Measurements from ENCODE around the gene ZBTB45.
A peak's percentile ranks its signal among the peaks of the same experiment; 100 is the strongest.

ZBTB45 gene

DNA sequence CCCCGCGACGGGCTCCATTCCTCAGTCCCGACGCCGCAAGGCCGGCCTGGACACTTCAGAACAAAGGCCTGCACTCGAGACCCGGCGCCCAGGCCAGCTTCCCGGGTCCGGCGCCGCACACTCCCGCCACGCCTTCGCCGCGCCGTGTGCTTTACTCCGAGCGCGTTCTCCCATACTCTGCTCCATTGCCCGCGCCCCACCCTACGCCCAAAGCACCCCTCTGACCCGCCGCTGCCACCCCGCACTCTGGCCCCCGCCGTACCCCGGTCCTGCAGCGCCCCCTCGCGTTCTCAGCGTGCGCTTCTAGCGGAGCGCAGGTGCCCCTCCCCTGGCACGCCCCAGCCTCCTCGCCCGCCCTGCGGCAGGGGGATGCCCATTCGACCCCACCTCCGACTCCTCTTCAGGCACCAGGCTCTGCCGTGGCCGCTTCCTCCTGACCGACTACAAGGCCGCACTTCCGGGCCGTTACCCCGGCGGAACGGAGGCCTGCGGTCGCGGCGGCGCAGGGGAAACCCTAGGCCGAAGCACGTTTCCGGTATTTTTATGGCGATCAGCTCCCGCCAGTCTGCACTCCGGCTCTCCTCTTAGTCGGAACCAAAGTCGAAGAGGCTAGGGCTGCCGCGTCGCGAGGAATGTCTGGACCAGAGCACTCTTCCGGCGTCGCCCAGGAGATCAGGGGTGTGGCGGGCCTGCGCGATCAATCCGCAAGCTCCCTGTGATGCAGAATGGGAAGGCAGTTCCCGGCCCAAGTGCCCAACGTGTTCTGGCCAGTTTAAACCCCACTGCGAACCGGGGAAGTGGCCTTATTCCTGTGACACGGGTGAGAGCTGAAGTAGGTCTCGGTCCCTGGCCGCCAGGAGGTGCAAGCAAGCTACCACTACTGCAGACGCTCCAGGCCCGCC lies at the start of gene ZBTB45:
TSS of gene ZBTB45 (minus strand) at position 456 of the 902 bp plus-strand sequence. CDS start 2,137 bp downstream, outside the sequence.
- FAIRE-seq, result peak; percentile 87

DNA sequence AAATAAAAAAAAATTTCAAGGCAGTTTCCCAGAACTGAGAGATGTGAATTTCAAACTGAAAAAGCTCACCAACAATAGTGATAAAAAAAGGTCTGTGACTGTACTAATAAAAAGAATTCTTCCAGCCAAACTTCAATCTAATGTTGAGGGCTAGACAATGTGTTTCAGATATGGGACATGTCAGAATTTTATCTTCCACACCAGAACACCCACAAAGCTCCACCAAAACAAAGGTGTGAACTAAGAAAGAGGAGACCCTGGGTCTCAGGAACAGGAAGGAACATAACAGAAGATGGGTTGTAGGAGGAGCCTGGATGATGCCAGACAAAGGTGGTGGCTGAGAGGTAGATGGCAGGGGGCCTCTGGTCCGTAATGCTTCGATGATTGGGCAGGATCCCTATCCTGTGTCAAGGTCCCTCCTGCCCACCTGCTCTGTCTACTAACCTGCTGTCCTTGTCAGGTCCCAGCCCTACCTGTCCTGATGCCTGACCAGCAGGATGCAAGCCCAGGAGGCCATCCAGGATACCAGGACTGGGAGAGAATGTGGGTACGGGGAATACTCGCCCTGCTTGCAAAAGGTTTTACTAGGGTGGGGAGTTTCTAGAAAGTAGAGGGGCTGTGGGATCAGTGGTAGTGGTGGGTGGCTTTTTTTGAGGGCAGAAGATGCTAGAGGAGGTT lies 49.0 kb upstream of the ZBTB45 start:
- no peak for FAIRE-seq

DNA sequence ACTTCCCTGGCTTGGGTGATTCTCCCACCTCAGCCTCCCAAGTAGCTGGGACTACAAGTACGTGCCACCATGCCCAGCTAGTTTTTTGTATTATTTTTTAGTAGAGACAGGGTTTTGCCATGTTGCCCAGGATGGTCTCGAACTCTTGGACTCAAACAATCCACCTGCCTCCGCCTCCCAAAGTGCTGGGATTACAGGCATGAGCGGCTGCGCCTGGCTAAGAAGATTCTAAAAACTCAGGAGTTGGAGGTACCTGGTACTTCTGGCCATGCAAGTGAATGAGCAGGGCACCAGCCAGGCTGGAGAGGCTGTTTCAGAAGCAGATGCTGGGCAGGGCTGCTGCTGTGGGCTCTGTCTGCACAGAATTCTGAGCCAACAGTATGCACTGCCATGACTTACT lies 47.4 kb upstream of the ZBTB45 start:
- FAIRE-seq, result no peak

DNA sequence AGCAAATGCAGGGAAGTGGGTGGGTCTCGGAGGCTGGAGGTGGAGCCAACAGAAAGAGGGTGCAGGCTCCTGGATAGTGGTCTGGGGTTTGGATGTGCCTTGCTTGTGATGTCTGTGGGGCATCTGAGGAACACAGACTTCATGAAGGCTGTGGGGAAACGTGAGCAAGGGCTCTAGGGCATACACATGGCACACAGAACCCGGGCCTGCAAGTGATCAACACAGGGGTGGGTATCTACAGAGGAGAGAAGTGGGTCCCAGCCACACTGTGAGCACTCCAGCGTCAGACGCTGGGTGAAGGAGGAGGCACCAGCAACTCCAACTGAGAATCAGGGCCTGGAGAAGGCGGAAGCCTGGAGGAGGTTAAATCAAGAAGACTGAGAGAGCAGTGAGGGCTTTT lies 44.2 kb upstream of the ZBTB45 start:
- no peak for FAIRE-seq

DNA sequence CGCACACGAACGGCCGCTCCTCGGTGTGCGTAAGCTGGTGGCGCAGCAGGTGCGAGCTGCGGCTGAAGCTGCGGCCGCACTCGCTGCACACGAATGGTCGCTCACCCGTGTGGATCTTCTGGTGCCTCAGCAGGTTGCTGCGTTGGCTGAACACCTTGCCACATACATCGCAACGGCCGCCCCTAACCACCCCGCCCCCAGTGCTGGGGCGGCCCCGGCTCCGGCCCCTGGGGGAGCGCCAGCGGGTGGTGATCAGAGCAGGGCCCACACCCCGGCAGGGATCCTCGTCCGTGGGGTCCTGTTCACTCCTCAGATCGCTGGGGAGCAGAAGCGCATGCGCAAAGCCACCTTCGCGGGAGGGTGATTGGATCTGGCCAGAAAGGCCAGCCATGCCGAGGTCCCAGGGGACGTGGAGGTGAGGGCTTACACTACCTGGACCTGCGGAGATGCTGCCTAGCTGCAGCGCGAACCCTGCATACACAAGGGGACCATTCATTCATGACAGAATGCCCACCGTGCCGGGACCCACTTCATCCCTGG lies 43.5 kb upstream of the ZBTB45 start:
- FAIRE-seq, result no peak

DNA sequence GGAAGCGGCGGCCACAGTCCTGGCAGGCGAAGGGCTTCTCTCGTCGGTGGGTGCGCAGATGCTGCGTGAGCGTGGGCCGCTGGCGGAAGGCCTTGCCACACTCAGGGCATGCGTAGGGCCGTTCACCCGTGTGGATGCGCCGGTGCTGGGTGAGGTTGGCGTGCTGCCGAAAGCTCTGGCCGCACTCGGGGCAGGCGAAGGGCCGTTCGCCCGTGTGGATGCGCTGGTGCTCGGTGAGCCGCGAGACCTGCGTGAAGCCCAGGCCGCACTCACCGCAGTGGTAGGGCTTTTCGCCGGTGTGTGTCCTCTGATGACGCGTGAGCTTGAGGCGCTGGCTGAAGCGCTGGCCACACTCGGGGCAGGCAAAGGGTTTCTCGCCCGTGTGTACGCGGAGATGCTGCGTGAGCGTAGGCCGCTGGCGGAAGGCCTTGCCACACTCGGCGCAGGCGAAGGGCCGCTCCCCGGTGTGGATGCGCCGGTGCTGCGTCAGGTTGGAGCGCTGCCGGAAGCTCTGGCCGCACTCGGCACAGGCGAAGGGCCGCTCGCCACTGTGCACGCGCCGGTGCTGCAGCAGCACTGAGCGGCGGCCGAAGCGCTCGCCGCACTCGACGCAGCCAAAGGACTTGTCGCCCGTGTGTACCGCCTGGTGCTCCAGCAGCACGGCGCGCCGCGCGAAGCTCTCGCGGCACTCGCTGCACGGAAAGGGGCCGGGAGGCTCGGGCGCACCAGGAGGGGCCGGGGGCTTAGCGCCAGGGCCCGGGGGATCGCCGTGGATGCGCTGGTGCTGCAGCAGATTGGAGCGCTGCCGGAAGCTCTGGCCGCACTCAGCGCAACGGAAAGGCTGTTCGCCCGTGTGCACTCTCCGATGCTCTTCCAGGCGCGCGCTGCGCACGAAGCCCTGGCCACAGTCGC lies 42.8 kb upstream of the ZBTB45 start:
- FAIRE-seq, result no peak

DNA sequence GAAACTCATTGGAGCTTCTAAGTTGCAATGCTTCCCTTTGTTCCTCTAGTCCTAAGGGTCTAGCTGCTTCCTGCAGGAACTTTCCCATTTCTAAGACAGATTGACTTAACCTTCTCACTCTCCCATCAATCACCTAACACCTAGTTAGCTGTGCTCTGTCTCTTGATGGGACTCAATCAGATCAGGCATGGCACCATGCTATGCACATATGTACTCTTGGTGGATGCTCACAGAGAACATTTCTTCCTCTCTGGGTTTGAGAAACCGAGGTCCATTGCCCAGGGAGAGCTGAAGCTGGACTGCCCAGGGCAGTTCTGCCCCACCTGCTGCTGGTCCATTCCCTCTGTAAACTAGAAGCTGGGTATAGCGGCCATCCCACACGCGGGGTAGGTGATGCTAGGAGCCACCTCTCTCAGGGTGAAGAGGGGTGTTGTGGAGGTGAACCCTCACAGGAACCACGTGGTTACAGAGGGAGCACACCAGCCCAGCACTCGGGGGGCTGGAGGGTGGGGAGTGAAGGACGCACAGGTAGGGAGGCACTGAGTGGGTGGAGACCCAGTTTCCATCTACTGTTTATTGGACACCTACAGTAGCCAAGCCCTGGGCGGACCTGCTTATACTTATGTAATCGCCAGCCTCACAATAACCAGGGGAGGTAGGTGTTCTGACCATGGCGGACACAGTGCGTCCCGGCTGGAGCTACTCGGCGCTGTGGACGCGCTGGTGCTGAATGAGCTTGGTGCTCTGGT lies 41.9 kb upstream of the ZBTB45 start:
- no peak for FAIRE-seq

DNA sequence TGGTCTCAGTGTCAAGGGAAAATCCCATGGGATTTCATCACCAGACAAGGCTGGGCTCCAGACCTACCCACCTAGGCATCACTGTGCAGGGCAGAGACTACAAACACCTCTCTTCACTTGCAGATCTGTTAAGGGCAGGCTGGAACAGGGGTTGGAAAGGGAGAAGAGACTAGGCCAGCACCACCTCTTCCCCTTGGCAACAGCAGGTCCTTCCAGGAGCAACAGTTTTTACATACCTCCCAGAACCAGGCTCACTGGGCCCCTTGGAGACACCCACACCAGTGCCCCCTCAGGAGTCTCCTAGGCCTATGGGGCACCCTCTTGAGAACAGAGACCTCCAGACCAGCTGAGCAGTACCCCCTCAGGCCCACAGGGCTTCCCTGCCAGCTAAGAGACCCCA lies 41.3 kb upstream of the ZBTB45 start:
- FAIRE-seq, result no peak

DNA sequence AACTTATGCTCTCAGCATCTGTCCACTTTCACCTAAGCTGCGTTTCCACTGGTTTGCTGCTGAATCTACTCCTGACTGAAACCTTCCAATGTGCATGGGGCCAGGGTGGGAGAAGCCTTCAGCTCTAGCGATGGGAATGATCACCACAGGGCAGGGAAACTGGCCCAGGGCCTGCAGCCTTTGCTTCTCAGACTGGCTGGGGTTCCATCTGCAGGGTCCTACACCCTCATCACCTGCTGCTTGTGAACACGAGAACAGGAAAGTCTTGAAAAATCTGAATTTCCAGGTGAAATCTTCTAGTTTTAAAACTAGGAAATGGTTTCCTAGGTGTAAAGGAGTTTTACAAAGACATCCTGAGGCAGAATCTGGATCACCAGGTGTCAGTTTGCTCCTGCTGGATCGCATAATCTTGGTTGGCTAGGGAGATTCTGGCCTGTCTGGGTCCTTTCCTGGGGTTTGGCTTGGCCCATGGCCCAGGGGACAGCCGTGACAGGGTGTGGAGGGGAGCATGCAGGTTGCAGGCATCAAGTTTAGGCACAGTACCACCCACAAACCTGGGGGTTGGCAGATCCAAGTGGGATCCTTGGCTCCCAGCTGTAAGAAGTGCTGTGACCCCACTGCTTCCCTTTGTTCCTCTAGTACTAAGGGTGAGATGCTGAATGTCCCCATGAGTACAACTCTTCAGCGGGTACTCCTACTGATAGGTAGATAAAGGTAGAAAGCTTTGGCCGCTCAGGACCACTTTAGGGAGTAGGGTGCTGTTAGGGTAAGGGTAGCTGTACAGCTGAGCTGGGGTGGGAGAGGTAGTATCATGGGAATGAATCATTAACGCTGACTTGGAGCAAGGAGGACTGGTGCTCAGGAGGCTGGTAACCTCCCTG lies 40.6 kb upstream of the ZBTB45 start:
- FAIRE-seq, result no peak

DNA sequence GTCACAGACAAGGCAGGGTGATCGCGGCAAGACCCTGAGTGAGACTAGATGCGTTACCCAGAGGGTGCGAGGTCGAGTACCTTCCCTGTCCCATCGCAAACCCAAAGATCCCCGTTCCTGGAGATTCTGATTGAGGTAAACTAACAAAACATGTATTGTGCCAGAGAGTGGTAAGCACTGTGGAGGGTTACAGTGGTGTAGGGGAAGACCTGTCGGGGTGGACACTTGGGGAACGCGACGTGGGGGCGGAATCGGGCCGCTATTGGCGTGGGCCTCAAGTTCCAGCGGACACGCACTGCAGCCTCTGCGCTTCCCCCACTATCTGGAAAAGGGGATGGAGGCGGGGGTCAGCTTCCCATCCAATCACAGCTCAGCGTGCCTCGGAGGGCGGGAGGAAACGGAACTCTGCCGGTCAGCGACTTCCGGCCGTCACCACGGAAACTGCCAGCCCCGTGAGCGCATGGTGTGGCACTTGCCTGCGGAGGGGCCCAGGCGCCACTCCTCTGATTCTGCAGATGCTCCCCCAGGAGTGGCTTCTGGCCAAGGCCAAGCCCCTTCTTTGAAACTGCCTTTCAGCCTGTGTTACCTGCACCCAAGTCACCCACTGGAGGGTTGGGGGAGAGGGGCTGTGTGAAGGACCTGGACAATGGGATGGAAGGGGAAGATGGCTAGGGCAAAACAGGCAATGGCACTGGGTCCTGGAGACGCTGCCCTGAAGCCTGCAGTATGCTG lies 39.8 kb upstream of the ZBTB45 start:
- peak; percentile 95 for FAIRE-seq

DNA sequence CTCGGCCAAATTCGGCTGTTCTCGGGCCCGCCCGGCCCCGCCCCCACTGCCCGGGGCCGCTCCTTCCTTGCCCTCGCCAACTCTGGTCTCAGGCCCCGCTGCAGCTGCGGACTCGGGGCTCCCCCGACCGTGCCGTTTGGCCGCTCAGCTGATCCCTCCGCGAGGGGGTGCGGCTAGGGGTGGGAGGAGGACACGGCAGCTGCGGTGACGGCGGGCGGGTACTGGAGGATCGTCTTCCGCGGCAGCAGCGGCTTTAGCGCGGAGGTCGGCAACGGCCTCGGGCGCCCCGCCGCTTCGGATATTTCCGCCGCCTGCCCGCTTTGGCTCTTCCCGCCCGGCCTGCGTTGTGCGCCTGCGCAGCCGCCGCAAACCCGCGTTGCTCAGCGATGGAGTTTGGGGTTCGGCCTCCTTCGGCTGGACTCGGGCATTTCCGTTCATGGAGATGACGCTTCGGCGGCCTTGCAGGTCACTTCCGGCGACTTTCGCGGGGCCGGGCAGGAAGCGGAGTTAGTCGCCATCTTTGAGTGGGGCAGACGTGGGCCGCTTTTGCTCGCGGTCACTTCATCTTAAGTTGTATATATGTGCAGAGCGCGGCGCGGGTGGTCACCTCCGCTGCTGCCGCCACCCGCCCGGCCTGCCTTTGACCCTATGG lies 39.1 kb upstream of the ZBTB45 start:
- peak; percentile 98 for FAIRE-seq

DNA sequence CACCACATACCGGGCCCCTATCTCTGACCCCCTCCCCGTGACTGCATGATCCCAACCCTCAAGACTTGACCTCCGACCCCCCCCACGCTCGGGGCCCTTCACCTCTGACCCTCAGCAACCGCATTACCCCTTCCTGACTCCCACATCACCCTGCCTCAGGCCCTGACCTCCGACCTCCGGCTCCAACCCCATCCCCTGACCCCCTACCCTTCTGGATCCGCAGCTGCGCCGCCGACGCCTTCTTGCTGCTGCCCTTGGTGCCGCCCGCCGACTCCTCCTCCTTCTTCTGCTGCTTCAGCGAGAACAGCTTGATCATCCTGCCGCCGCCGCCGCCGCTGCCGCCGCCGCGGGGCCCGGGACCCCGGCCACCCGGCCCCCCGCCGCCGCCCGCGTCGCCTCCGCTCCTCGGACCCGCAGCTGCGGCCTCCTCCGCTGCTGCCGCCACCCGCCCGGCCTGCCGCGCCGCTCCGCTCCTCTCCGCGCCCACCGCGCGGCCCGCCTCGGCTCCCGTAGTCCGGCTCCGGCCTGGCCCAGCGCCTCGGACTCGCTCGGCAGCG lies 38.5 kb upstream of the ZBTB45 start, which contains the start of gene UBE2M:
TSS of gene UBE2M (minus strand) at position 546 of the 557 bp plus-strand sequence. CDS start at position 316, 230 bp downstream.
- FAIRE-seq, result no peak

DNA sequence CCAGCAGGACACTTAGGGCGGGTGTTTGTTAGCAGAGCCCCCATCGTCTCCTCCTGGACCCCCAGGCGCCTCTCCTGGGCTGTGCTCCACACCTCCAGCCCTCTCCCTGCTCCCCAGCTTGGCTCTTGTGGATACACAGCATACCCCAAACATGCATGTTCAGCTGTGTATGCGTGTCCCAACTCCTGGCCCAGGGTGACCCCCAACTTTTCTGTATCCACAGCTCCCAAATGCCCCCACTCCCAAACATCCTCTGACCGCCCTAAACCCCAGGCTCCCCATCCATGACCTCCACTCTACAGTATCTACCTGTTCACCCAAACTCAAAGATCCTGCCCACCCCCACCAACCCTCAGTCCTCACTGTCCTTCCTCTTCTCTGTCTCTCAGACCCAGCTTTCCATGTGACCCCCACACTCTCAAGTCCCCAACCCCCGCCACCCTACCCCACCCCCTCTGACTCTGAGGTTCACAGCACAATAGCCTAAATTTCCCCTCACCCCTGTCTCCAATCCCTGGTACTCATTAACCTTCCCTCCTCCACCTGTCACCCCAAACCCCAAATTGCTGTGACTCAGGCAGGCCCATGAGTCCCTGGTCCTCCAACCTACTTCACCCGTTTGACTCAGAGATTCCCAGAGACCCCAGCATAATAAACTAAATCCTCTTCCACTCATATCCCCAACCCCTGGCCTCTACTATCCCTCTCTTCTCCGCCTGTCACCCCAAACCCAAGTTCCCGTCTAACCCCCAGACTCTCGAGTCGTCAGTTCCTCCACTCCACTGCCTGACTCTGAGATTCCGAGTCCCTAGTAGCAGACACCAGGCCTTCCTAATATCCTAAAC lies 37.8 kb upstream of the ZBTB45 start:
- no peak for FAIRE-seq

DNA sequence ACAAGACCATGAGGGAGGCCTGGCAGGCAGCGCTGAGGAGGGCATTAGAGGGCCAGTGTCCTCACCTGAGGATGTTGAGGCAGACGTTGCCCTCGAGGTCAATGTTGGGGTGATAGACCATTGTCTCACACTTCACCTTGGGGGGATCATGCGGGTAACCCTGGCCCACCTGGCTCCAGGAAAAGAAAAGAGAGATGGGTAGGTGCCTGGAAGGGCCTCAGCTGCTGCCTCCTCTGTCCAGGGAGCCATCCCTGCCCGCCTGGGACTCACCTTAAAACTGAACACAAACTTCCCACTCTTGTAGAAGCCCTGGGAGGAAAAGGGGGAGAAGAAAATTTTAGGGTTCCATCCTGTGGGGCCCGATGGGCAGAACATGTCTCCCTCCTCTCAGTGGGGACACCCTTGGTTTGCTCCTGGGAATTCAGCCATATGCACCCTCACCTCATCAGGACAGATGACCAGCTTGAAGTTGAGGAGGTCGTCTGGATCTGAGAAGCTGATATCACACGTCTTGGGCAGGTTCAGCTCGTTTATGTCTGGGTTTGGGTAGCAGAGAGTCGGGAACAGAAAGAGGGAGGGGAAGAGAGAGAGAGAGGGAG lies 37.1 kb upstream of the ZBTB45 start:
- FAIRE-seq, result no peak

DNA sequence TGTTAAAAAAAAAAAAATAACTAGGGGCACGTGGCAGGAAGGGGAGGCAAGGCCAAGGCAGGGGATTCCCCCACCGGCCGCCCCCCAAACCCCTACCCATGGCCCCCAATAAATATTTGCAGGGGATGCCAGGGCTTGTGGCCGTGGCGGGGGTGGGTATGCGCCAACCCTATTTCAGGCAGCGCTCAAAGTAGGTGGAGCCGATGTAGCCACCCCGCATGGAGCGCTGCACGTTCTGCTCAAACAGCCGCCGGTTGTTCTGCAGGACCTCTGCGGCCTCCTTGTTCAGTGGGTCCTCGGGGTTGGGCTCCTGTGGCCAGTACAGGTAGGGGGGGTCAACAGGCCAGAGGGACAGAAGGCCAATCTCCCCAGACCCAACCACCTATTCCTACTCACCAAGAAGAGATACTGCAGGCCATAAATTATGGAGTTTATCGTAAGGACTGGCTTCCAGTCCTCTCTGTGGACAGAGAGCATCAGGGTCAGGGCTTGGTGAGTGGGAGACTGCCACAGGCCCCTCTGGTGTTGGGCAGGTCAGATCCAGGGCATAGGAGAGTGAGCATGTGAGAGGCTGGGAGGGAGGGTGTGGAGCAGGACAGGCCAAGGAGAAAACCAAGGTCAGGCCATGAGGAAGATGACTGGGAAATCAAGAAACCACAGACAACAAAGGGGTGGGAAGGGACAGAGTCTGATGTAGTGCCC lies 36.5 kb upstream of the ZBTB45 start:
- FAIRE-seq, result no peak

DNA sequence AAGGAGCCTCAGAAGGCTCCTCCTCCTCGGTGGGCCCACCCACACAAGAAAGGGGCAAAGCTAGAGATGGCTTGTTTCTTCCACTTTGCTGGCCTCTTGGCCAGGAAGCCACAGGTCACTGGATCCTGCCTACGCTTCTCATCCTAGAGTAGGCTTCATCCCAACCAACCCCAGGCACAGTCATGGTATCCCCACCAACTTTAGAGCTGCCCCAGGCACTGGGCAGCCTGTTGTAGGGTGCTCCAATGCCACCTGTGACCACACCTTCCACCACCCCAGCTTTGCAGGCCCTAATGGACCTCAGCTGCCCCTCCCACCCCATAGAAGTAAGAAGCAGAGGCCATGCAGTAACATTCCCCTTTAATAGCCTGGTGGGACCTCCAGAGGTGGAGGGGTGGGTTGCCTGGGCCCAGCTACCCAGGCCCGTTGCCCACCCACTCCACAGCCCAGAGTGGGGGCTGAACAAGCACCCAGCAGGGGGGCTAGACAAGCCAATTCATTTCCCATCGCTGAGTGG lies 35.8 kb upstream of the ZBTB45 start:
- no peak for FAIRE-seq
